ENCODE results near the gene ALG14.

Gene ALG14

GRCh38 chr1:95028954-95029353 lies 43.8 kb downstream of the ALG14 start:
- no peaks in the 10 kb centered on the region for H3K9me2 ChIP-seq (ENCODE audit: low read depth, low read length)
- H3K36me3 ChIP-seq (ENCODE audit: insufficient read depth, low read length): peaks cover 3% of the 10 kb centered on the region; the same call in 1 of the 2 replicates
- H4K20me1 ChIP-seq (ENCODE audit: insufficient read depth, low read length): no peaks in the 10 kb centered on the region
- H3K27ac ChIP-seq (ENCODE audit: low read depth, low read length, poor library complexity, severe bottlenecking): no peak overlapping the region
- no peak overlapping the region for H3K4me3 ChIP-seq (ENCODE audit: low read depth, low read length, poor library complexity, severe bottlenecking)
- H3K27me3 ChIP-seq (ENCODE audit: insufficient read depth, low read length): no peaks in the 10 kb centered on the region
- no peak overlapping the region for H3K9ac ChIP-seq (ENCODE audit: low read length)
- no peak overlapping the region for H2AFZ ChIP-seq (ENCODE audit: low read length)
- no peak for TF ChIP-seq CTCF (IDR thresholded peaks at IDR 0.05; ENCODE audit: low read length)
- TF ChIP-seq EZH2 (IDR thresholded peaks at IDR 0.05; ENCODE audit: borderline replicate concordance, low read length): no peak
- no peaks in the 10 kb centered on the region for H3K79me2 ChIP-seq (ENCODE audit: insufficient read depth, low read length)
- no peaks in the 10 kb centered on the region for H3K4me1 ChIP-seq (ENCODE audit: insufficient read depth, low read length, severe bottlenecking)
- no peak overlapping the region for H3K4me2 ChIP-seq (ENCODE audit: low read length)
- H3F3A ChIP-seq (ENCODE audit: insufficient read depth, low read length): no peaks in the 10 kb centered on the region
- H3K9me3 ChIP-seq (ENCODE audit: low read length): no peaks in the 10 kb centered on the region

GRCh38 chr1:95027046-95027445 lies 45.7 kb downstream of the ALG14 start:
- Histone ChIP-seq H3K27me3 (ENCODE audit: insufficient read depth, low read length) (no peaks in the 10 kb centered on the region), H3K36me3 (ENCODE audit: insufficient read depth, low read length) (peaks cover 3% of the 10 kb centered on the region; the same call in 1 of the 2 replicates), H3F3A (ENCODE audit: insufficient read depth, low read length) (no peaks in the 10 kb centered on the region), H3K9me3 (ENCODE audit: low read length) (no peaks in the 10 kb centered on the region), H2AFZ (ENCODE audit: low read length) (no peak overlapping the region), H3K4me1 (ENCODE audit: insufficient read depth, low read length, severe bottlenecking) (no peaks in the 10 kb centered on the region), H3K79me2 (ENCODE audit: insufficient read depth, low read length) (no peaks in the 10 kb centered on the region), H3K9ac (ENCODE audit: low read length) (no peak overlapping the region), H3K4me3 (ENCODE audit: low read depth, low read length, poor library complexity, severe bottlenecking) (no peak overlapping the region), H4K20me1 (ENCODE audit: insufficient read depth, low read length) (no peaks in the 10 kb centered on the region), H3K27ac (ENCODE audit: low read depth, low read length, poor library complexity, severe bottlenecking) (no peak overlapping the region), H3K4me2 (ENCODE audit: low read length) (no peak overlapping the region), H3K9me2 (ENCODE audit: low read depth, low read length) (no peaks in the 10 kb centered on the region)
- TF ChIP-seq CTCF (IDR thresholded peaks at IDR 0.05; ENCODE audit: low read length): no peak

GRCh38 chr1:95023399-95024043 lies 49.2 kb downstream of the ALG14 start:
- H3K4me3 ChIP-seq (ENCODE audit: low read depth, low read length, poor library complexity, severe bottlenecking): no peak overlapping the region
- H3K36me3 ChIP-seq (ENCODE audit: insufficient read depth, low read length): peaks cover 3% of the 10 kb centered on the region; the same call in 1 of the 2 replicates
- H3K27me3 ChIP-seq (ENCODE audit: insufficient read depth, low read length): no peaks in the 10 kb centered on the region
- H3K9ac ChIP-seq (ENCODE audit: low read length): no peak overlapping the region
- H3K9me2 ChIP-seq (ENCODE audit: low read depth, low read length): no peaks in the 10 kb centered on the region
- H3K79me2 ChIP-seq (ENCODE audit: insufficient read depth, low read length): no peaks in the 10 kb centered on the region
- H2AFZ ChIP-seq (ENCODE audit: low read length): no peak overlapping the region
- H3F3A ChIP-seq (ENCODE audit: insufficient read depth, low read length): no peaks in the 10 kb centered on the region
- no peaks in the 10 kb centered on the region for H3K4me1 ChIP-seq (ENCODE audit: insufficient read depth, low read length, severe bottlenecking)
- TF ChIP-seq EZH2 (IDR thresholded peaks at IDR 0.05; ENCODE audit: borderline replicate concordance, low read length): no peak
- TF ChIP-seq CTCF (IDR thresholded peaks at IDR 0.05; ENCODE audit: low read length): no peak
- no peak overlapping the region for H3K27ac ChIP-seq (ENCODE audit: low read depth, low read length, poor library complexity, severe bottlenecking)
- H3K9me3 ChIP-seq (ENCODE audit: low read length): no peaks in the 10 kb centered on the region
- H4K20me1 ChIP-seq (ENCODE audit: insufficient read depth, low read length): no peaks in the 10 kb centered on the region
- no peak overlapping the region for H3K4me2 ChIP-seq (ENCODE audit: low read length)

Measured in OCI-LY1 (cell line).